Measurements from ENCODE around the gene ADAMTS14.

DNA sequence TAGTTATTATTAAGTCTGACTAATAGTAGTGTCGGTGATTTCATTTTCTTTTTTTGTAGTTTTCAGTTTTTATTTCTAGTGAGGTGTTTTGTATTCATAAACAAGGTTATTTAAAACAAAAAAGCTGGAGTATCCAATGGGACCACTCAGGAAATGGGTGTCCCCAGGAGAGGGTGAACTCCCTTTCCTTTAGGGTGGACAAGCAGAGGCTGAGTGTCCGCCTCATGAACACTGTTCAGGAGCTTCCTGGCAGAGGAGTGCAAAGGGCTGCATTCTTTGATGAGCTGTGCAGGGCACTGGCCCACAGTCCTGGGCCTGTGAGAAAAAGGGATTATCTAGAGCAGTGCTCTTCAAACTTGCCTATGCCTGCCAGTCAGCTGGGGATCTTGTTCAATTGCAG, 56.0 kb downstream of the ADAMTS14 start:
- TF ChIP-seq POLR2A (IDR thresholded peaks at IDR 0.05) (no peak), EP300 (IDR thresholded peaks at IDR 0.05) (no peak)
- TF ChIP-seq, protein P1, sequence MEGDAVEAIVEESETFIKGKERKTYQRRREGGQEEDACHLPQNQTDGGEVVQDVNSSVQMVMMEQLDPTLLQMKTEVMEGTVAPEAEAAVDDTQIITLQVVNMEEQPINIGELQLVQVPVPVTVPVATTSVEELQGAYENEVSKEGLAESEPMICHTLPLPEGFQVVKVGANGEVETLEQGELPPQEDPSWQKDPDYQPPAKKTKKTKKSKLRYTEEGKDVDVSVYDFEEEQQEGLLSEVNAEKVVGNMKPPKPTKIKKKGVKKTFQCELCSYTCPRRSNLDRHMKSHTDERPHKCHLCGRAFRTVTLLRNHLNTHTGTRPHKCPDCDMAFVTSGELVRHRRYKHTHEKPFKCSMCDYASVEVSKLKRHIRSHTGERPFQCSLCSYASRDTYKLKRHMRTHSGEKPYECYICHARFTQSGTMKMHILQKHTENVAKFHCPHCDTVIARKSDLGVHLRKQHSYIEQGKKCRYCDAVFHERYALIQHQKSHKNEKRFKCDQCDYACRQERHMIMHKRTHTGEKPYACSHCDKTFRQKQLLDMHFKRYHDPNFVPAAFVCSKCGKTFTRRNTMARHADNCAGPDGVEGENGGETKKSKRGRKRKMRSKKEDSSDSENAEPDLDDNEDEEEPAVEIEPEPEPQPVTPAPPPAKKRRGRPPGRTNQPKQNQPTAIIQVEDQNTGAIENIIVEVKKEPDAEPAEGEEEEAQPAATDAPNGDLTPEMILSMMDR (IDR thresholded peaks at IDR 0.05), result no peak
